DND-41 (cell line): Measurements from ENCODE around the gene AKAP6.

Source experiments
- CTCF ChIP-seq: IDR thresholded peaks from 2 replicates; pipeline ENCODE4 v1.5.1; 2012; ENCODE audit warnings: borderline replicate concordance, low read length, moderate library complexity, mild to moderate bottlenecking; ENCODE audit not compliant: poor library complexity, severe bottlenecking; ENCODE audit errors: extremely low read depth
- EZH2 ChIP-seq: IDR thresholded peaks from 3 replicates; pipeline ENCODE4 v1.6.1; 2012; ENCODE audit warnings: borderline replicate concordance, low read depth, mild to moderate bottlenecking, moderate library complexity, low read length, inconsistent platforms; ENCODE audit not compliant: severe bottlenecking

GRCh38 chr14:32384464-32384863, 55.4 kb downstream of the AKAP6 start:
- TF ChIP-seq CTCF = no peak
- TF ChIP-seq EZH2 = no peak
